ENCODE results near the gene CACNA2D3. TPM values are rescaled to one million over a fixed set of nuclear protein-coding genes. Genes with fewer than 3 reads are reported as not detected.

The CACNA2D3 gene
- total RNA-seq, 1 donor from 2014 or later: 21.2 TPM

GRCh38 chr3:54914180-54914579, 791.8 kb downstream of the CACNA2D3 start:
- Histone ChIP-seq H3K9me3 (replicated peaks) (peaks cover 7% of the 10 kb centered on the region), H3K27ac (replicated peaks) (no peak overlapping the region), H3K4me3 (no peak overlapping the region), H3K4me1 (no peaks in the 10 kb centered on the region), H3K36me3 (no peaks in the 10 kb centered on the region), H3K27me3 (ENCODE audit: low read depth) (no peaks in the 10 kb centered on the region)
- no peak for DNase-seq
- TF ChIP-seq CTCF (IDR thresholded peaks at IDR 0.05; ENCODE audit: borderline replicate concordance): no peak
- intact Hi-C loops (cut with micrococcal nuclease): no loop called here

GRCh38 chr3:54915181-54915580, 792.8 kb downstream of the CACNA2D3 start:
- Histone ChIP-seq H3K27ac (replicated peaks) (no peak overlapping the region), H3K27me3 (ENCODE audit: low read depth) (no peaks in the 10 kb centered on the region), H3K4me1 (no peaks in the 10 kb centered on the region), H3K9me3 (replicated peaks) (peaks cover 7% of the 10 kb centered on the region), H3K4me3 (no peak overlapping the region), H3K36me3 (no peaks in the 10 kb centered on the region)
- intact Hi-C loops (cut with micrococcal nuclease): no loop called here
- TF ChIP-seq CTCF (IDR thresholded peaks at IDR 0.05; ENCODE audit: borderline replicate concordance): no peak
- DNase-seq: no peak

GRCh38 chr3:54915976-54916375, 793.6 kb downstream of the CACNA2D3 start:
- DNase-seq: no peak
- TF ChIP-seq CTCF (IDR thresholded peaks at IDR 0.05; ENCODE audit: borderline replicate concordance): no peak
- H3K4me3 ChIP-seq: no peak overlapping the region
- H3K4me1 ChIP-seq: no peaks in the 10 kb centered on the region
- no peaks in the 10 kb centered on the region for H3K27me3 ChIP-seq (ENCODE audit: low read depth)
- peaks cover 7% of the 10 kb centered on the region for H3K9me3 ChIP-seq (replicated peaks)
- no peak overlapping the region for H3K27ac ChIP-seq (replicated peaks)
- no peaks in the 10 kb centered on the region for H3K36me3 ChIP-seq
- intact Hi-C loops (cut with micrococcal nuclease): no loop called here

- no peaks in the 10 kb centered on the region for H3K36me3 ChIP-seq
- no peak overlapping the region for H3K27ac ChIP-seq (replicated peaks)
- no peak for TF ChIP-seq CTCF (IDR thresholded peaks at IDR 0.05; ENCODE audit: borderline replicate concordance)
- intact Hi-C loops (cut with micrococcal nuclease): no loop called here
- no peak for DNase-seq
- peaks cover 5% of the 10 kb centered on the region for H3K9me3 ChIP-seq (replicated peaks)
- H3K27me3 ChIP-seq (ENCODE audit: low read depth): no peaks in the 10 kb centered on the region
- no peak overlapping the region for H3K4me3 ChIP-seq
- no peaks in the 10 kb centered on the region for H3K4me1 ChIP-seq
Measured at GRCh38 chr3:54916732-54917131, 794.4 kb downstream of the CACNA2D3 start.

- no peaks in the 10 kb centered on the region for H3K27me3 ChIP-seq (ENCODE audit: low read depth)
- H3K4me1 ChIP-seq: no peaks in the 10 kb centered on the region
- DNase-seq: no peak
- no peak for TF ChIP-seq CTCF (IDR thresholded peaks at IDR 0.05; ENCODE audit: borderline replicate concordance)
- H3K9me3 ChIP-seq (replicated peaks): peaks cover under 1% of the 10 kb centered on the region
- no peak overlapping the region for H3K4me3 ChIP-seq
- H3K36me3 ChIP-seq: no peaks in the 10 kb centered on the region
- intact Hi-C loops (cut with micrococcal nuclease): no loop called here
- no peak overlapping the region for H3K27ac ChIP-seq (replicated peaks)
Measured at GRCh38 chr3:54917174-54917573, 794.8 kb downstream of the CACNA2D3 start.

- H3K4me1 ChIP-seq: no peaks in the 10 kb centered on the region
- H3K4me3 ChIP-seq: no peak overlapping the region
- no peaks in the 10 kb centered on the region for H3K9me3 ChIP-seq (replicated peaks)
- H3K27ac ChIP-seq (replicated peaks): no peak overlapping the region
- no peak for DNase-seq
- no peak for TF ChIP-seq CTCF (IDR thresholded peaks at IDR 0.05; ENCODE audit: borderline replicate concordance)
- H3K27me3 ChIP-seq (ENCODE audit: low read depth): no peaks in the 10 kb centered on the region
- no peaks in the 10 kb centered on the region for H3K36me3 ChIP-seq
- intact Hi-C loops (cut with micrococcal nuclease): no loop called here
Measured at GRCh38 chr3:54917862-54918261, 795.5 kb downstream of the CACNA2D3 start.
